Cardiac septum (tissue), 1 donor: ENCODE measurements around the gene RBM23. TPM values are rescaled to one million over a fixed set of nuclear protein-coding genes. Genes with fewer than 3 reads are reported as not detected.
A peak's percentile ranks its signal among the peaks of the same experiment; 100 is the strongest.

ENCODE experiments used
- DNase-seq: peaks from one replicate; pipeline ENCODE4 v3.0.0-alpha.2; 2020; ENCODE audit warnings: low spot score
- intact Hi-C: fragments of 100-400 bp; cut with DNase I; formaldehyde crosslinking; loops from one replicate; pipeline ENCODE4 v1.14.0; 2022
- total RNA-seq: library from RNA; stranded (reverse); fragmentation: NEBNext Ultra II Directional; extraction: Animal tissue kit (Norgen Biotek cat#: 25700); gene quantifications from one replicate; pipeline ENCODE4 v1.2.1, GENCODE V29; 2021
- donor health status: DM: no; HTN: no; CAD: no.

Gene RBM23
- total RNA-seq, 1 donor from 2014 or later, result 48.1 TPM

- intact Hi-C loops, result no loop called here
- no peak for DNase-seq
These were observed 28.5 kb downstream of the RBM23 start for GRCh38 chr14:22890416-22890815.

- intact Hi-C loops, result no loop called here
These were observed 30.3 kb downstream of the RBM23 start for GRCh38 chr14:22888662-22889061.

DNA sequence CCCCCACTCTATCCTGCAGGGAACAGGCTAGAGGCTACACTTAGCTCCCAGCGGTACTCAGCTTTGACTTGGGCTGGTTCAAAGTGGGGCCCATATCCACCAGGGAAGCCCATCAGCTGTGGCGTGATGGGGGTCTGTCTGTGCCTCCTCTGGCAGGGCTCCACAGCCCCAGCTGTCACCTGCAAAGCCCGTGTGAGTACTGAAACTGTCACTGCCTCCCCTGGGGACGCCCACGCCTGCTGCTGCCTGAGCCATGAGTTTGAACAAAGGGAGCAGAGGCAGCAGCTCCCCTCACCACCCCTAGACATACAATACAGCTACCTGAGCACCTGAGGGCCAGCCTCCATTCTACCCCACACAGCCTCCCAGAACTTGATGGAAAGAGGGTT is 31.0 kb downstream of the RBM23 start:
- DNase-seq, result no peak
- intact Hi-C loops, result no loop called here

More at GRCh38 chr14:22888662-22889061, 30.3 kb downstream of the RBM23 start:
- DNase-seq, result no peak

GRCh38 chr14:22887260-22887989 is 31.5 kb downstream of the RBM23 start:
- intact Hi-C loops, result no loop called here
- DNase-seq, result no peak

DNA sequence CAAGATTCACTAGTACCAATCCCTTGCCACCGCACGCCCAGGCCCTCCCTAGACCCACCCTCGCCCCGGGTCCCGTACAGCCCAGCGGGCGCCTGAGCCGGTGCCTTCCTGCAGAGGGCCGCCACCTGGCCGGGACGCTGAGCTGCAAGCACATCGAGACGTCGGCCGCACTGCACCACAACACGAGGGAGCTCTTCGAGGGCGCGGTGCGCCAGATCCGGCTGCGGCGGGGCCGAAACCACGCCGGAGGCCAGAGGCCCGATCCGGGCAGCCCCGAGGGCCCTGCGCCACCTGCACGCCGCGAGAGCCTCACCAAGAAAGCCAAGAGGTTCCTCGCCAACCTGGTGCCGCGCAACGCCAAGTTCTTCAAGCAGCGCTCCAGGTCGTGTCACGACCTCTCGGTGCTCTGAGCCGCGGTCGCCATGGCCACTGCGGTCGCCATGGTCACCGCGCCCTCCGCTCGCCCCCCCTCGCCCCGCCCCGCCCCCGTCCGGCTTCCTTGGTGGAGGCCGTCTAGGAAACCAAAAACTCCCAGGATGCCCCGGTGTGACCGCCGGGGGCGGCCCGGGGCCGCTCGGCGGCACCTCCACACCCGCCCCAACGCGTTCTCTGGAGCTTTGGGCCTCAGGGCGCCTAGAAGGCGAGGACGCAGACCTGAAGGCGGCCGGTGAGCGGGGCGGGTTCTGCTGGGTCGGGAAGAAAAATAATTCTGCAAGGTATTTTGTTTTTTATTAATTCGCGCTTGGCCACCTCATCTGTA is 32.3 kb downstream of the RBM23 start:
- intact Hi-C loops, result no loop called here
- peak; percentile 83 for DNase-seq

DNA sequence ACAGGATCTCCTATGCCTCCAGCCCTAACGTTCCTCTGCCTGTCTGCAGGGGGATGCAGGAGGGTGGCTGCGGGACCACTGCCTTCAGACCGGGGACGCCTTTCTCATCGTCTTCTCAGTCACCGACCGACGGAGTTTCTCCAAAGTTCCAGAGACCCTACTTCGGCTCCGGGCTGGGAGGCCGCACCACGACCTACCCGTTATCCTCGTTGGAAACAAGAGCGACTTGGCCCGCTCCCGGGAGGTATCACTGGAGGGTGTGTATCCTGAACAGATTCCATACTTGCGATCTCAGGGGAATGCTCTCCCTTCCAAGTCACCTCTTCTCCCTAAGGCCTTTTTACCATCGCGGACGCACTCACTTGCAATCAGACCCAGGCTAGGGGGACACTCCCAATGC is 33.0 kb downstream of the RBM23 start:
- no peak for DNase-seq
- intact Hi-C loops, result no loop called here

- no peak for DNase-seq
- intact Hi-C loops, result no loop called here
These were observed 34.0 kb downstream of the RBM23 start for GRCh38 chr14:22884738-22885523.

DNA sequence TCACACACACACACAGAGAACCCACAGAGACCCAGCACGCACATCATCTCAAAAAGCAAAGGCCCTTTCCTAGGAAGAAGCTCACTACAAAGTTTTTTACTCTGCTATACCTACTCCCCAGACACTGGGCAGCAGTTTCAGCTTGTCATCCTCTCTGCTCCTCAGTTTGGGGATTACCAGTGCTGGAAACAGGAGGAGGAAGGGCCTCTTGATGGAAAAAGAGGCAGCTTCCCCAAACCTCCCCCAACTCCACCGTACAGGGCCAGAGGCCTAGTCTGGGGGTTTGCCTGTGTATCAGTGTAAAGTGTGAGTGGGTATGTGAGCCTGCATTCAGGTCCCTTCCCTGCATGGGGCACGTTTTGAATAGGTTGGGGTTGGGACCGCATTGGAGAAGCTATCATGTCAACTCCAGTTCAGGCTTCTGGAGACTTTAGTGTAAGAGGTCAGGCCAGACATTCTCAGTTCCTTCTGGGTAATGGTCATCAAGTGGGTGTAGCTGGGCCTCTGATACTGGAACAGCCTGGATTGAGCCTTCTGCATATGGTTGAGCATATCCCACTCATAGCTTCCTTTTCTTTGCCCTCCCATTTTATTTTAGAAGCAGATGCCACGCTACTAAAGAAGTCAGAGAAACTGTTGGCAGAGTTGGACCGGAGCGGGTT is 34.7 kb downstream of the RBM23 start:
- no peak for DNase-seq
- intact Hi-C loops, result no loop called here

GRCh38 chr14:22883173-22883976 is 35.6 kb downstream of the RBM23 start, which contains the start of gene REM2:
TSS of gene REM2 (plus strand) at chr14:22883222. CDS start at chr14:22883288, 66 bp downstream.
- intact Hi-C loops, result no loop called here

GRCh38 chr14:22882529-22883172 is 36.3 kb downstream of the RBM23 start:
- intact Hi-C loops, result no loop called here
- DNase-seq, result no peak

More at GRCh38 chr14:22883173-22883976, 35.6 kb downstream of the RBM23 start, which contains the start of gene REM2:
- DNase-seq, result no peak

- no peak for DNase-seq
- intact Hi-C loops, result no loop called here
These were observed 36.9 kb downstream of the RBM23 start for GRCh38 chr14:22882064-22882463.

- intact Hi-C loops, result no loop called here
- no peak for DNase-seq
These were observed 40.4 kb downstream of the RBM23 start for GRCh38 chr14:22878271-22879246.

DNA sequence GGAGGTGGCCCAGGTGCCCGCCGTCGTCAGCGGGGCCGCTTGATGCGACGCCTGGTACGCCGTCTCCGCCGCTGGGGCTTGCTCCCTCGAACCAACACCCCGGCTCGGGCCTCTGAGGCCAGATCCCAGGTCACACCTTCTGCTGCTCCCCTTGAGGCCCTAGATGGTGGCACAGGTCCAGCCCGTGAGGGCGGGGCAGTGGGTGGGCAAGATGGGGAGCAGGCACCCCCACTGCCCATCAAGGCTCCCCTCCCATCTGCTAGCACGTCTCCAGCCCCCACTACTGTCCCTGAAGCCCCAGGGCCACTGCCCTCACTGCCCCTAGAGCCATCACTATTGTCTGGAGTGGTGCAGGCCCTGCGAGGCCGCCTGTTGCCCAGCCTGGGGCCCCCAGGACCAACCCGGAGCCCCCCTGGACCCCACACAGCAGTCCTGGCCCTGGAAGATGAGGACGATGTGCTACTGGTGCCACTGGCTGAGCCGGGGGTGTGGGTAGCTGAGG is 41.9 kb downstream of the RBM23 start:
- intact Hi-C loops, result no loop called here

GRCh38 chr14:22875748-22876319 is 43.1 kb downstream of the RBM23 start:
- DNase-seq, result no peak
- intact Hi-C loops, result no loop called here

More for the DNA sequence above, 41.9 kb downstream of the RBM23 start:
- DNase-seq, result no peak

GRCh38 chr14:22875003-22875747 is 43.8 kb downstream of the RBM23 start:
- DNase-seq, result no peak
- intact Hi-C loops, result no loop called here
